Measurements from ENCODE around the gene S100PBP.

Gene S100PBP

DNA sequence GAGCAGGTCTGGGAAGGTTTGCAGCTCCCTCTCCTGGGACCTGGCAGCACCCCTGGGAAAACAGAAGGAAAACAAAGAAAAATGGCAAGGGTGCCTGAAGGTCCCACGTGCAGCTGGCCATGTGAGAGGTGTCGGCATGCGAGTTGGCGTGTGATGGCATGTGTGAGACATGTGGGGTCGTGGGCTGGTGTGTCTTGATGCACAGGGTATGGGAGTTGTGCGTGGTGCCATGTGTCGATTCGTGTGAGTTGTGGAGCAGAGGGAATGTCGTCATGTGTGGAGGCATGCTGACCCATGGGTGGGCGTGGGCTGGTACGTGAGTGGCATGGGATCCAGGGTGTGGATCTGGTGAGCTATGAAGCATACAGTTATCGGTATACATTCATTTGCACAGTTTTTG is 70.2 kb downstream of the S100PBP start:
- DNase-seq (ENCODE audit: low read depth), result no peak

DNA sequence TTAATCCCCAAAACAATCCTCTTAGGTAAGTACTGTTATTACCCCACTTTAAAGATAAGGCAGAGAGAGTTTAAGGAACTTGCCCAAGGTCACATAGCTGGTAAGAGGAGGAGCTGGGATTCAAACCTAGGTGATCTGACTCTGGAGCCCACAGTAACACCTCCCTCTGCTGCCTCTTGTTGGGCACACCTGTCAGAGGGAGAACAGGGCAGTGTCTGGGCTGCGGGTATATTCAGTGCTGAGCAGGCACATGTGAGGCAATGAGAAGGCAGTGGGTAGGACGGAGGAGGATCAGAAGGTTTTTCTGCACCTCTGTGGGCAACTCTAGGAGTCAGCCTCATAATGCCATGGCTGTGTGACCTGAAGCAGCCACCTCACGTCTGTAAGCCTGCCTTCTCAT is 70.7 kb downstream of the S100PBP start:
- DNase-seq (ENCODE audit: low read depth), result no peak

GRCh38 chr1:32888677-32889420 is 71.4 kb downstream of the S100PBP start:
- no peak for DNase-seq (ENCODE audit: low read depth)

- no peak for DNase-seq (ENCODE audit: low read depth)
Measured at GRCh38 chr1:32889731-32890278, 72.4 kb downstream of the S100PBP start.

- DNase-seq (ENCODE audit: low read depth), result no peak
Measured at GRCh38 chr1:32890516-32891240, 73.2 kb downstream of the S100PBP start.

DNA sequence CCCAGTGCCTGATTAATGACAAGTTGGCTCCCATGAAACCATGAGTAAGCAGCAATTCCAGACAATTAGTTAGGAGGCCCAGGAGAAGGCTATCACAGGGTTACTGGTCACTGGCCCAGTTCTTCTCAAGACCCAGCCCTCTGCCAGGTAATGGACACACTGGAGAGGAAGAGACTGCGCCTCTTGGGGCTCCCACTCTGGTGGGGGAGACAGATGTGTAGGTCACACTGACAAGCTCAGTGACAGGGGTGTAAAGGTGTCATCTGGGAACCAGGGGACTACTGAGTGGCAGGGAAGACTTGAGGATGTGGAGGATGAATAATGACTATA is 73.8 kb downstream of the S100PBP start:
- DNase-seq (ENCODE audit: low read depth), result no peak

DNA sequence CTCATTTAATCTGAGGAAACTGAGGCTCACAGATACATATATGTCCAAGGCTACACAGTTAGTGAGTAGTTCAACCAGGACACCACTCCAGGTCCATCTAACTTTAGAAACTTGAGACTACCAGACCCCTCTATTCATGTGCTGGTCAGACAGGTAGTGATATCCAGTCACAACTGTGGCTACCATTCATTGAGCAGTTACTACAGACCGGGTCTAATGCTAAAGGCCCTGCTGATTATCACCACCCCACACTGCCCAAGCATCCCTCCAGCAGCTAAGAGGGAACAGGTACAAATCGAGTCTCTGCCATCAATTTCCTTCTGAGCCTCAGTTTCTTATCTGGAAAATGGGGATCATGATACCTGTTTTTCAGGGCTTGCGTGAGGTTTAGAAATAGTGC is 74.2 kb downstream of the S100PBP start:
- no peak for DNase-seq (ENCODE audit: low read depth)

- DNase-seq (ENCODE audit: low read depth), result no peak
Measured at GRCh38 chr1:32892368-32893197, 75.1 kb downstream of the S100PBP start.

DNA sequence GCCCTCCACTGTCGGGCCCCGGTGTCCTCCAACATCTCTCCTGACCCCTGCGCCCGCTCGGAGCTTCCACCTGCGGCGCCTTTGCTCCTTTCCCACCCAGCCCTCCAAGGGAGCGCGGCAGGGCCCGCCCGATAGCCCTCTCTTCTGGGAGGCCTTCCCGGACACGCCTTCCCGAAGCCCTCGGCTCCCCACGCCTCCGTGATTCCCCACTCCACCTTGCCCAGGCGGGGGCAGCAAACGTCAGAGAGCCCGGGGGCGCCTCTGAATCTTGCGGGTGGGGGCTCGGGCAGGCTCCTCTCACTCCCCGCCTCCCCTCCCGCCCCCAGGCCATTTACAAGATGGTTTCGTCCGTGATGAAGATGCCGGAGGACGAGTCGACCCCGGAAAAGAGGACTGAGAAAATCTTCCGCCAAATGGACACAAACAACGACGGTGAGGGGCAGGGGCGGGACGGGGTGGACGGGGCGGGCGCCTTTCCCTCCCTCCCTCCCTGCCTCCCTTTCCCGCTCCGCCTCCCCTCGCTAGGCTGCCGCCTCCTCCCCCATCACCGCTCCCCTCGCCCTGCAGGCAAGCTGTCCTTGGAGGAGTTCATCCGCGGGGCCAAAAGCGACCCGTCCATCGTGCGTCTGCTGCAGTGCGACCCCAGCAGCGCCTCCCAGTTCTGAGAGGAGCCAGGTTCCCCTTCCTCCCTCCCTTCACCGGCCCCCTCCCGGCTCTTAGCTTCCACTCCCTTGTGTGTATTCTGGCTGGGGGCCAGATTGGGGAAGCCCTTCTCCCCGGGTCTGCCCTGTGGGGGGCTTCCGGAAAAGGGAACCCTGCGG is 76.0 kb downstream of the S100PBP start:
- no peak for DNase-seq (ENCODE audit: low read depth)

DNA sequence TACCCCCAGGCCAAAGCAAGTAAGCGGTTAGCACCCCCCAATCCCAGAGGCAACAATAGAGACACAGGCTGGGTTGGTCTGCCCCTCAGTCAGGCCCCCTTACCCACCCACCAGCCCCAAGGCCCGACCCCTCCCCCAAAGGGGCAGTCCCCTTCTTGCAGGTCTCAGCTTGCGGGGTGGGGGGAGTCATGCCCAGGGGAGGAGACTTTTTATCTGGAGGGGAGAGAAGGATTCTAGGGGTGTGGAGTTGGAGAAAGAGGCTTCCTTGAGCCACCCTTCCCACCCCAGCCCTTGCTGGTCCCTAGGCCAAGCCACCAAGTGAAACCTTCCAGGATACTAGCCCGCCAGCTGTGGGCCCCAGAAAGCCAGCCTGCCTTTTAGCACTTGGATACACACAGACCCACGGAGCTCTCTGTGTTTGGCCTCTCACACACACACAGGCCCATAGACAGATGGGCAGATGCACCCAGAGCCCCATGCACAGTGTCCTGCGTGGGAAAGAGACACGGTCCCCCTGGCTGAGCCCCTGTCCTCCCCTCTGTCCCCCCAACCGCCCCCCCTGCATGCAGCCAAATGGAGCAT is 76.7 kb downstream of the S100PBP start:
- DNase-seq (ENCODE audit: low read depth), result no peak

- DNase-seq (ENCODE audit: low read depth), result no peak
Measured at GRCh38 chr1:32894681-32895080, 77.2 kb downstream of the S100PBP start.

DNA sequence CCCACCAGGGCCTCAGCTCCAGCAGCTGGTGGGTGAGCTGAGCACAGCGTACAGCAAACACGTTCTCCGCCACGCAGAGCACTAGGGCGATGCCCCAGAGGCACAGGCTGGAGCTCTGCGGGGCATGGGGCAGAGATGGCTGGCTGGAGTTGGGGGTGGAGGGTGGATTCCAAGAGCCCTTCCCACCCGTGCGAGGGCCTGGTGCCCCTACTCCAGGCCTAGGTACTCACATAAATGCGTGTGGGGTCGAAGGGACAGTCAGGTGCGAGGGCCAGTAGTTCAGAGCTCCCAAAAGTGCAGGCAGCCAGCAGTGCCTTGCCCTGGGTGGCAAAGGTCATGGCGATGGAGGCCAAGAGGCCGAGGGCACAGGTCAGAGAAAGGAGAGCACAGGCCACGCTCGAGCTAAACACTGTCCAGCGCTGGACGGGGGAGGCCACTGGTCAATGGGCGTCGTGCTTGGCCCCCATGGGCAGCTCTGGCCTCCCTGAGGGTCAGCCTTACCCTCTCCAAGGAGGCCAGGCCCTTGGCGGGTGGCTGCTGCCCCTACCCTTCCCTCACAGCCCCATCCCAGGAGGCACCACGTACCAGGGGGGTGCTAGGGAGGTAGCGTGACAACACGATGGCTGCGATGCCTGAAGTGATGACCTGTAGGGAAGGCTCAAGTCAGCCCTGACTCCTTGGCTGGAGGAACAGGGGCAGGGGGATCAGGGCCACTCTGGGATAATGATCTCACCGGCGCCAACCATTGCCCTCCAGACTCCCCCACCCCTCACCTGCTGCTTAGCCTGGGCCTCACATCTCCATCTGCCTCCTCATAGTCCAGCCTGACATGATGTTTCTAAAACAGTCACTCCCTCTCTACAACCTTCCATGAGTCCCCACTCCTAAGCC is 78.1 kb downstream of the S100PBP start:
- DNase-seq (ENCODE audit: low read depth), result no peak

- DNase-seq (ENCODE audit: low read depth), result no peak
Measured at GRCh38 chr1:32896451-32896850, 79.0 kb downstream of the S100PBP start.

GRCh38 chr1:32897082-32898049 is 79.9 kb downstream of the S100PBP start:
- no peak for DNase-seq (ENCODE audit: low read depth)

GRCh38 chr1:32898056-32898455 is 80.6 kb downstream of the S100PBP start:
- DNase-seq (ENCODE audit: low read depth), result no peak

GRCh38 chr1:32898958-32899357 is 81.5 kb downstream of the S100PBP start:
- no peak for DNase-seq (ENCODE audit: low read depth)

DNA sequence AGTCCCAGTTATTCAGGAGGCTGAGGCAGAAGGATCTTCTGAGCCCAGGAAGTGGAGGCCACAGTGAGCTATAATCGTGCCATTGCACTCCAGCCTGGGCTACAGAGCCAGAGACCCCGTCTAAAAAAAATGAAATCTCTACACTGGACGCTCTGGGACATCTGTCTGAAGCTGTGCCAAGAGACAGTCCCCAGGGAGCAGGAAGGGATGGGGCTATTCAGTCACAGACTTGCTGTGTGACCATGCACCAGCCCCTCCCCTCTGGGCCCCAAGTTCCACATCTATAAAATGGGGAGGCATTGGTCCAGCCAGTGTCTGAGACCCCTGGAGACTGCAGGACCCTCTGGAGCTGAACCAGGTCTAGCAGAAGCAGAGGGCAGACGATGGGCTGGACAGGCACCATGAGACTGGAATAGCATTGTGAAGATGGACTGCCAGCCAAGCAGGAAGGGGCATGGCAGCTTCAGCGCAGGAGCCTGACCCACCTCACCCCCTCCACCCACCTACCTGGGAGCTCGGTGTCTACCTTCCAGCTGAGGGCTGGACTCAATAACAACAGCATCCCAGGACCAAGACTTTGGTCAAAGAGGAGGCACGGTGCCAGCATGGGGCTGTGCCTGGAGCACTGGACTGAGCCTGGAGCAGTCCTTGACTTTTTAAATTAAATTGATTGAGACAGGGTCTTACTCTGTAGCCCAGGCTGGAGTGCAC is 82.3 kb downstream of the S100PBP start:
- DNase-seq (ENCODE audit: low read depth), result no peak

DNA sequence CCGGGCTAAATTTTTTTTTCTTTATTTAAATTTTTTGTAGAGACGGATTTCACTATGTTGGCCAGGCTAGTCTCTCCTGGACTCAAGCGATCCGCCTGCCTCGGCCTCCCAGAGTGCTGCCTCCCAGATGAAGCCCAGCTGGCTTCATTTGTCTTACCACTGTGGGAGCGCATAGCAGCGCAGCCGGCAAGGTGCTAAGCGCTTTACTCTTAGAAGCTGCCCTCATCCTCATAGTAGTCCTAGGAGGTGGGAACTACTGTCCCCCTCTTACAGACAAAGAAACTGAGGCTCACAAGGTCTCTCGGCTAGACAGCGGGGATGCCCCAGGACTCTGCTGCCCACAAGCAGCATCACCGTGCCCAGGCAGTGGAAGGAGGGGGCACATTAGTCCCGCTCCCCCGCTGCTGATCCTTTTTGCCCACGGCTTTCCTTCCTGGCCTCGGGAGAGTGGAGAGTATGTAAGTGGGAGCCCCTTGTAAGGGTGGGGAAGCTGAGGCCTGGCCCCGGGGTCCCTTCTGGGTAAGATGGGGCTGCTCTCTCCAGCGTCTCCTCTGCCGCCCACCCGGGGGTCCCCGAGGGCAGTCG is 83.0 kb downstream of the S100PBP start:
- no peak for DNase-seq (ENCODE audit: low read depth)

Data from activated gamma-delta T cell treated with anti-CD3 and anti-CD28 coated beads, Interleukin-2, amount 50 U/mL, for 16 hours (primary cell).